H9 (cell line): ENCODE results near the gene GABRR2. TPM values are rescaled to one million over a fixed set of nuclear protein-coding genes. Genes with fewer than 3 reads are reported as not detected.

Source experiments
- DNase-seq: peaks from one replicate; pipeline ENCODE4 v3.0.0-alpha.2; 2017
- H2AFZ ChIP-seq: one replicate; pipeline ENCODE4 v1.6.1; 2013; ENCODE audit warnings: mild to moderate bottlenecking, low read length, control low read depth, moderate library complexity
- H2AK5ac ChIP-seq: 2 replicates; pipeline ENCODE4 v1.6.1; 2013; ENCODE audit warnings: low read length, control low read depth, mixed read lengths; ENCODE audit not compliant: insufficient read length
- H2BK120ac ChIP-seq: one replicate; pipeline ENCODE4 v1.6.1; 2013; ENCODE audit warnings: low read depth, mild to moderate bottlenecking, low read length, control low read depth, inconsistent platforms; ENCODE audit not compliant: poor library complexity, severe bottlenecking
- H2BK12ac ChIP-seq: 2 replicates; pipeline ENCODE4 v1.6.1; 2013; ENCODE audit warnings: low read length, control low read depth, mixed read lengths, low read depth; ENCODE audit not compliant: insufficient read length
- H2BK15ac ChIP-seq: 2 replicates; pipeline ENCODE4 v1.6.1; 2013; ENCODE audit warnings: low read depth, low read length, control low read depth
- H2BK20ac ChIP-seq: one replicate; pipeline ENCODE4 v1.6.1; 2013; ENCODE audit warnings: low read depth, mild to moderate bottlenecking, low read length, control low read depth, inconsistent platforms; ENCODE audit not compliant: poor library complexity, severe bottlenecking
- H2BK5ac ChIP-seq: 2 replicates; pipeline ENCODE4 v1.6.1; 2013; ENCODE audit warnings: low read length, control low read depth, mixed read lengths; ENCODE audit not compliant: insufficient read length
- H3K14ac ChIP-seq: 2 replicates; pipeline ENCODE4 v1.6.1; 2013; ENCODE audit warnings: low read length, control low read depth; ENCODE audit not compliant: insufficient read depth
- H3K18ac ChIP-seq: 2 replicates; pipeline ENCODE4 v1.6.1; 2013; ENCODE audit warnings: low read depth, mild to moderate bottlenecking, mixed read lengths, low read length, control low read depth; ENCODE audit not compliant: insufficient read length
- H3K23ac ChIP-seq: 2 replicates; pipeline ENCODE4 v1.6.1; 2013; ENCODE audit warnings: low read length, control low read depth, mixed read lengths, low read depth; ENCODE audit not compliant: insufficient read length
- H3K23me2 ChIP-seq: 2 replicates; pipeline ENCODE4 v1.6.1; 2013; ENCODE audit warnings: low read depth, mild to moderate bottlenecking, mixed read lengths, low read length, control low read depth; ENCODE audit not compliant: insufficient read length, poor library complexity, severe bottlenecking
- H3K27ac ChIP-seq: 2 replicates; pipeline ENCODE4 v1.5.1; 2013; ENCODE audit warnings: low read length, control low read depth, mixed read lengths, low read depth; ENCODE audit not compliant: insufficient read length
- H3K27me3 ChIP-seq: 2 replicates; pipeline ENCODE4 v1.6.1; 2013; ENCODE audit warnings: low read length, control low read depth, inconsistent platforms; ENCODE audit not compliant: insufficient read depth
- H3K4ac ChIP-seq: 2 replicates; pipeline ENCODE4 v1.6.1; 2013; ENCODE audit warnings: low read depth, mild to moderate bottlenecking, control low read depth, inconsistent platforms, low read length, moderate library complexity
- H3K4me1 ChIP-seq: 2 replicates; pipeline ENCODE4 v1.6.1; 2013; ENCODE audit warnings: low read length, control low read depth, inconsistent platforms; ENCODE audit not compliant: insufficient read depth
- H3K4me2 ChIP-seq: 2 replicates; pipeline ENCODE4 v1.6.1; 2013; ENCODE audit warnings: low read length, control low read depth, mixed read lengths; ENCODE audit not compliant: insufficient read length, insufficient read depth
- H3K56ac ChIP-seq: 2 replicates; pipeline ENCODE4 v1.6.1; 2013; ENCODE audit warnings: low read depth, mild to moderate bottlenecking, mixed read lengths, low read length, control low read depth; ENCODE audit not compliant: insufficient read length
- H3K79me1 ChIP-seq: 2 replicates; pipeline ENCODE4 v1.6.1; 2013; ENCODE audit warnings: low read depth, mild to moderate bottlenecking, moderate library complexity, low read length, control low read depth, inconsistent platforms; ENCODE audit not compliant: insufficient read depth, poor library complexity, severe bottlenecking
- H3K79me2 ChIP-seq: 2 replicates; pipeline ENCODE4 v1.6.1; 2013; ENCODE audit warnings: low read length, control low read depth, inconsistent platforms; ENCODE audit not compliant: insufficient read depth
- H3K9ac ChIP-seq: 2 replicates; pipeline ENCODE4 v1.6.1; 2013; ENCODE audit warnings: low read length, control low read depth, mixed read lengths; ENCODE audit not compliant: insufficient read length; ENCODE audit errors: extremely low read depth
- H3K9me3 ChIP-seq: one replicate; pipeline ENCODE4 v1.6.1; 2013; ENCODE audit warnings: low read depth, low read length, inconsistent platforms; ENCODE audit not compliant: control insufficient read depth
- H3T11ph ChIP-seq: one replicate; pipeline ENCODE4 v1.6.1; 2013; ENCODE audit warnings: mild to moderate bottlenecking, low read length, control low read depth, inconsistent platforms
- H4K20me1 ChIP-seq: one replicate; pipeline ENCODE4 v1.6.1; 2013; ENCODE audit not compliant: control insufficient read depth, insufficient read length, insufficient read depth
- H4K5ac ChIP-seq: 2 replicates; pipeline ENCODE4 v1.6.1; 2013; ENCODE audit warnings: low read depth, mild to moderate bottlenecking, mixed read lengths, low read length, control low read depth; ENCODE audit not compliant: insufficient read length
- H4K8ac ChIP-seq: replicated peaks from 2 replicates; pipeline ENCODE4 v1.6.1; 2013; ENCODE audit warnings: low read length, control low read depth, mixed read lengths, low read depth; ENCODE audit not compliant: insufficient read length
- H4K91ac ChIP-seq: 2 replicates; pipeline ENCODE4 v1.6.1; 2013; ENCODE audit warnings: low read depth, mild to moderate bottlenecking, moderate library complexity, mixed read lengths, low read length, control low read depth; ENCODE audit not compliant: insufficient read length
- H3K27ac Mint-ChIP-seq, 3 experiments: 2 replicates in 2 of 3; 3 replicates in 1 of 3; pipeline ENCODE4 v1.8.0; 2020 to 2021; ENCODE audit warnings: mixed read lengths in 3 of 3, mild to moderate bottlenecking in 1 of 3, moderate library complexity in 1 of 3
- H3K27me3 Mint-ChIP-seq: 2 replicates; pipeline ENCODE4 v1.8.0; 2021; ENCODE audit warnings: low read depth, mild to moderate bottlenecking, moderate library complexity, mixed read lengths
- H3K36me3 Mint-ChIP-seq, 3 experiments: 2 replicates in 2 of 3; 3 replicates in 1 of 3; pipeline ENCODE4 v1.8.0; 2020 to 2021; ENCODE audit warnings: low read depth in 3 of 3, mixed read lengths in 3 of 3; ENCODE audit not compliant: insufficient read depth in 1 of 3
- H3K4me1 Mint-ChIP-seq, 2 experiments: 2 replicates each; pipeline ENCODE4 v1.8.0; 2020; ENCODE audit warnings: mixed read lengths in 2 of 2
- H3K4me3 Mint-ChIP-seq, 2 experiments: 2 replicates in 1 of 2; 3 replicates in 1 of 2; pipeline ENCODE4 v1.8.0; 2020 to 2021; ENCODE audit warnings: mild to moderate bottlenecking in 2 of 2, mixed read lengths in 2 of 2, moderate library complexity in 1 of 2
- H3K9me3 Mint-ChIP-seq, 2 experiments: 2 replicates in 1 of 2; 3 replicates in 1 of 2; pipeline ENCODE4 v1.8.0; 2020; ENCODE audit warnings: mild to moderate bottlenecking in 2 of 2, mixed read lengths in 2 of 2, moderate library complexity in 1 of 2
- CTCF ChIP-seq: fragments of 200-600 bp; sonication (generic); conservative IDR thresholded peaks from 3 replicates; pipeline ENCODE4 v1.8.0; 2021; ENCODE audit warnings: antibody characterized with exemption, mild to moderate bottlenecking
- WGBS: extraction: QIAGEN DNeasy Blood & Tissue Kit; methylation state at CpG from one replicate; pipeline ENCODE4 v1.1.7; 2013; ENCODE audit warnings: missing lambda C conversion rate, low lambda C conversion rate, mixed read lengths; ENCODE audit not compliant: insufficient read length; ENCODE audit errors: extremely low coverage; 5-methylcytosine and 5-hydroxymethylcytosine counted together
- total RNA-seq: library from RNA; stranded (reverse); gene quantifications from 2 replicates; pipeline ENCODE4 v1.2.1, GENCODE V29; 2021

GABRR2 gene
- total RNA-seq, 1 experiment from 2014 or later, result not detected

DNA sequence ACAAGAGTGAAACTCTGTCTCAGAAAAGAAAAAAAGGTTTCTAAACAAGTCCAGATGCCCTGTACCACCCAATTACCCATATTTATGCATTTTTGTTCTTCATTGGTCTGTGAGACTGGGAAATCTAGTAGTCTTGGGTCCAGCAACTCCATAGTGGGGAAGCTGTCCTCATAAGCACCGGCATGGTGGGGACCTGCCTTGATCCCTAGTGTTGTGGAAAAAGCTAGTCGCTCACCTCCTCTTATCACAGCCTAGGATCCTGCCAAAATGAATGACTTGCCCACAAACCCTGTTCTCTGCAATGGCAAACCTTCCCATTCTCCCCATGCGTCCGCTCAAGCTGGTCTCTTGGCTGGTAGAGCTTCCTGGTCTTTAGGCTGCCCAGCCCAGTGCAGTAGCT lies 59.7 kb downstream of the GABRR2 start:
- Histone ChIP-seq H3K79me1 (no peaks in the 10 kb centered on the region), H3K79me2 (no peaks in the 10 kb centered on the region), H3K4me2 (no peak overlapping the region), H2BK120ac (no peak overlapping the region), H3T11ph (no peak overlapping the region), H2AFZ (no peak overlapping the region), H3K4me1 (no peaks in the 10 kb centered on the region), H2BK20ac (no peak overlapping the region), H4K5ac (no peak overlapping the region), H4K20me1 (no peaks in the 10 kb centered on the region), H4K8ac (no peak overlapping the region), H3K27me3 (no peaks in the 10 kb centered on the region), H3K18ac (no peak overlapping the region), H3K9me3 (no peaks in the 10 kb centered on the region), H2BK5ac (no peak overlapping the region), H3K23me2 (no peaks in the 10 kb centered on the region), H4K91ac (no peak overlapping the region), H3K14ac (no peak overlapping the region), H3K4ac (no peak overlapping the region), H3K56ac (no peak overlapping the region), H2BK12ac (no peak overlapping the region), H3K23ac (no peak overlapping the region), H3K27ac (no peak overlapping the region), H2BK15ac (no peak overlapping the region), H3K9ac (no peak overlapping the region), H2AK5ac (no peak overlapping the region)
- no peak for DNase-seq
- no CpG with 5 or more reads among the region's 4 CpGs for WGBS
- Mint-ChIP-seq H3K4me1 (0 out of 4 replicates have a peak, but pooled peaks cover 0 to 4% of the 10 kb centered on the region in 2 experiments), H3K4me3 (no peak overlapping the region), H3K27ac (no peak overlapping the region; a peak in 1 of 7 replicates), H3K36me3 (no peaks in the 10 kb centered on the region; a peak in 1 of 7 replicates), H3K9me3 (peaks cover 0 to 3% of the 10 kb centered on the region in 2 experiments; a peak in 1 of 5 replicates), H3K27me3 (peaks cover 4% of the 10 kb centered on the region)
- TF ChIP-seq CTCF, result no peak
